Heart right ventricle (tissue), 16 donors: Measurements from ENCODE around the gene TGIF2. TPM values are rescaled to one million over a fixed set of nuclear protein-coding genes. Genes with fewer than 3 reads are reported as not detected.

Experiments
- ATAC-seq, 8 donors: fragments of 200-7000 bp; cut with Tn5 transposase; one replicate each; pipeline ENCODE4 v1.9.1; 2020; ENCODE audit warnings: mild to moderate bottlenecking in 8 of 8, moderate library complexity in 8 of 8, moderate number of reproducible peaks in 1 of 8
- DNase-seq, 2 donors: peaks; one replicate each; pipeline ENCODE4 v3.0.0-alpha.2; 2020
- H3K27ac ChIP-seq, 10 donors: fragments of 200-600 bp; sonication (generic) in 2 of 10; one replicate each; pipeline versions ENCODE4 v1.5.0 to v1.8.0; 2020 to 2022; ENCODE audit warnings: mild to moderate bottlenecking in 3 of 10
- H3K27me3 ChIP-seq, 7 donors: fragments of 200-600 bp; one replicate each; pipeline ENCODE4 v1.8.0; 2021 to 2022; ENCODE audit warnings: mild to moderate bottlenecking in 2 of 7
- H3K36me3 ChIP-seq, 9 donors: fragments of 200-600 bp; sonication (generic) in 1 of 9; one replicate each; pipeline versions ENCODE4 v1.5.0 to v1.8.0; 2020 to 2022; ENCODE audit warnings: mild to moderate bottlenecking in 2 of 9
- H3K4me1 ChIP-seq, 9 donors: fragments of 200-600 bp; sonication (generic) in 1 of 9; one replicate each; pipeline versions ENCODE4 v1.5.0 to v1.8.0; 2020 to 2022; ENCODE audit warnings: mild to moderate bottlenecking in 4 of 9
- H3K4me3 ChIP-seq, 10 donors: fragments of 200-600 bp; sonication (generic) in 2 of 10; one replicate each; pipeline versions ENCODE4 v1.5.0 to v1.8.0; 2020 to 2022; ENCODE audit warnings: mild to moderate bottlenecking in 7 of 10, moderate library complexity in 2 of 10
- H3K9me3 ChIP-seq, 11 donors: fragments of 200-600 bp in 10 of 11; sonication (generic) in 2 of 11; one replicate each; pipeline versions ENCODE4 v1.5.0 to v1.8.0; 2013 to 2022; ENCODE audit warnings: mild to moderate bottlenecking in 2 of 11, control low read depth in 1 of 11, moderate library complexity in 1 of 11
- CTCF ChIP-seq, 9 donors: fragments of 200-600 bp; sonication (generic) in 2 of 9; IDR thresholded peaks; one replicate each; pipeline versions ENCODE4 v1.5.0 to v1.8.0; 2021 to 2022; ENCODE audit warnings: antibody characterized with exemption in 9 of 9, mild to moderate bottlenecking in 5 of 9, moderate library complexity in 1 of 9
- WGBS, 2 donors: extraction: QIAGEN DNeasy Blood & Tissue Kit; methylation state at CpG; one replicate each; pipeline ENCODE4 v1.1.7; 2013; ENCODE audit warnings: inconsistent platforms in 1 of 2; 5-methylcytosine and 5-hydroxymethylcytosine counted together
- intact Hi-C, 10 donors: fragments of 100-400 bp; cut with DNase I; formaldehyde crosslinking; loops; one replicate each; pipeline versions ENCODE4 v1.11.1 to v1.14.2; 2022
- polyA plus RNA-seq, 2 donors: library from polyadenylated mRNA; stranded (reverse); fragments of 200-250 nt; gene quantifications; one replicate each; pipeline ENCODE4 v1.2.3, GENCODE V29; 2013
- total RNA-seq, 10 donors: library from RNA; stranded (reverse); fragmentation: NEBNext Ultra II Directional in 3 of 10; extraction: Animal tissue kit (Norgen Biotek cat#: 25700) in 3 of 10; gene quantifications; one replicate each; pipeline versions ENCODE4 v1.2.1 to v1.2.4, GENCODE V29; 2021 to 2023
- donor health status: Arrhythmogenic right ventricular cardiomyopathy.
- donor health status: ischemic (EF 13 %, LVEDD 7.1; RV severe dilation, severe dysfunction).
- donor health status: healthy with polysubstance abuse.
- donor health status: DM: no; HTN: yes; CAD: no.
- donor health status: DM: no; HTN: no; CAD: no.
- donor health status: ischemic (EF 25% LVEDD 6.9; RV normal size, moderate dysfunction).
- donor health status: ischemic (EF 25% LVEDD 5.7; RV mildly dilated, moderate dysfunction).
- donor health status: healthy.
- donor health status: DM: yes; HTN: yes; CAD: no.
- donor health status: Ischemic cardiomyopathy.
- donor health status: ischemic (EF 35%, LVEDD 5.7; RV mildly dilated, moderate dysfunction).
- donor health status: nonischemic (EF 11% LVEDD 7.7; RV severe dilation, severe dysfunction).
- donor health status: DM: yes; HTN: yes; CAD: no.
- donor health status: PGD.
- donor health status: ischemic (EF 29% LVEDD 5.4; RV normal size, mild dysfunction).
- donor health status: nonischemic (EF 23%, LVEDD 6.1; RV moderate dilation, normal function).

The TGIF2 gene
- total and polyA plus RNA-seq, 12 donors: 2.9 to 13.8 (median 6.8) TPM

GRCh38 chr20:36544134-36545018 lies 29.0 kb upstream of the TGIF2 start:
- WGBS, 2 donors: 47 to 62% methylated on average over 15 of the region's 15 CpGs

DNA sequence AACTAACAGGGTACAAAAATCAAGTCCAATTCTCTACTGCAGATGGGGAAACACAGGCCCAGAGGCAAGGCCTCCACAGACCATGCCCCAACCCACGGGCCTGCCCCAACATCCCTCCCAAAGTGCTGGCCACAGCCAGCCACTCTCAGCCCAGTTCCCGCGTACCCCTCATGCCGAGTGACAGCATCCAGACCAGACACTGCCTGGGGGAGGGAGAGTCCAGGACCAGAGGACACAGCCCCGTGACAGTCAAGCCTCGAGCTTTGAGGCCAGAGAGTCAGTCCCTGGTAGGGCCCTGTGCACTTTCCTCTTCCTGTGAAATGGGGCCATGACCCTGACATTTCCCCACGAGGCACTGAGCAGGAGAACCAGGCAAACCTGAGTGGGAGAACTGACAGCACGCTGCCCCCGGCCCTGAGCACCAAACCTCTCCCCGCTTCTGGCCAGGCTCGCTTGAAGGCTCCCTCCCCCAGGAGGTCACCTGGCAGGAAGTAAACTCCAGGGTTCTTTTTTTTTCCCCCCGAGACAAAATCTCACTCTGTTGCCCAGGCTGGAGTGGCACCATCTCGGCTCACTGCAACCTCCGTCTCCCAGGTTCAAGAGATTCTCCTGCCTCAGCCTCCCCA lies 27.2 kb upstream of the TGIF2 start:
- H3K36me3 ChIP-seq: peaks cover 0 to 53% (median 40%) of the 10 kb centered on the region in 9 donors
- H3K4me3 ChIP-seq: no peak overlapping the region
- no peak for TF ChIP-seq CTCF (IDR thresholded peaks at IDR 0.05)
- H3K27me3 ChIP-seq: no peaks in the 10 kb centered on the region
- intact Hi-C loops: loop anchor here in 1 of 10 donors (10.0 kb wide), 1 partner anchor 81 kb away; no protein-coding TSS in a partner anchor
- WGBS, 2 donors: 55 to 61% methylated on average over 14 of the region's 14 CpGs
- H3K4me1 ChIP-seq: peaks cover 10 to 91% (median 56%) of the 10 kb centered on the region in 9 donors
- peak overlapping the region in 5 of 10 donors; percentile 15 to 48 (median 23) for H3K27ac ChIP-seq
- DNase-seq (no peak), ATAC-seq (no peak)
- no peaks in the 10 kb centered on the region for H3K9me3 ChIP-seq

More at GRCh38 chr20:36544134-36545018, 29.0 kb upstream of the TGIF2 start:
- no peak for TF ChIP-seq CTCF (IDR thresholded peaks at IDR 0.05)
- Histone ChIP-seq H3K36me3 (peaks cover 0 to 48% (median 38%) of the 10 kb centered on the region in 9 donors), H3K4me1 (peaks cover 8 to 88% (median 53%) of the 10 kb centered on the region in 9 donors), H3K27me3 (no peaks in the 10 kb centered on the region), H3K27ac (peak overlapping the region; percentile 91 to 100 (median 98)), H3K4me3 (peak overlapping the region in 9 of 10 donors; percentile 75 to 99 (median 94)), H3K9me3 (no peaks in the 10 kb centered on the region)
- ATAC-seq: peak in 6 of 8 donors; percentile 7 to 25 (median 20)
- DNase-seq: peak; percentile 61 to 78
- intact Hi-C loops: loop anchor here in 6 of 10 donors (5.0 to 10.0 kb wide), 3 partner anchors 47 to 82 kb away; no protein-coding TSS in a partner anchor

DNA sequence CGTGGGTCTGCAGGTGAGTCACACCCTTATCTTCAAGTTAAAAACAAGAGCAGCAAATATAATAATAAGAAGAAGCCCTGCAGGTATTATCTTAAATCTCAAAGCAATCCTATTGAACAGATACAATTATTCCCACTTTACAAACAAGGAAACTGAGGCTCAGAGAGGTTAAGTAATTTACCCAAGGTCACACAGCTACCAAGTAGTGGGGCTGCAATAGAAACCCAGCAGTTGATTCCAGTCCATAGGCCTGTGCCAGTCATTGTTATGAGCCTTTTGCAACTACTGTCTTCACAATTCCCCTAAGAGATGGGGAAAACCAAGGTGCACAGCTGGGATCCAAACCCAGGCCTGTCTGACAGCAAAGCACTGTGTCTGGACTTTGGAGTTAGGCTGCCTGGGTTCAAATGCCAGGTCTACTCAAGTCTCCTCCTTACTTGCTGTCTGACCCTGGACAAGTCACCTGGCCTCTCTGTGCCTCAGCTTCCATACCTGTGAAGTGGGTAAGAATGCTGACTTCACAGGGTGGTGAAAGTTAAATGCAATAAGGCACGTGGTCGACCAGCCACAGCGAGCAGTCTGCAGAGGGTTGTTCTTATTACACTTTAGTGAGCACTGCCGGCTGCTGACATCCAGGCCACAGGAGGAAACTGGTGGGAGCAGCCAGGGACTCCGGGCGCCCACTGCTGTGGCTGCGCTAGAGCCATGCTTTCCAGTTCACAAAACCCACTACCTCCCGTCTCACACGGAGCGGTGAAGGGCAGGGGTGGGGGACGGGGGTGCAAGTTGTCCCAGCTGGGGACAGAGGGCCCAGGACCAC lies 26.0 kb upstream of the TGIF2 start:
- Histone ChIP-seq H3K4me3 (no peak overlapping the region), H3K9me3 (no peaks in the 10 kb centered on the region), H3K36me3 (peaks cover 0 to 53% (median 40%) of the 10 kb centered on the region in 9 donors), H3K4me1 (peaks cover 10 to 87% (median 46%) of the 10 kb centered on the region in 9 donors), H3K27me3 (no peaks in the 10 kb centered on the region), H3K27ac (no peak overlapping the region)
- no peak for TF ChIP-seq CTCF (IDR thresholded peaks at IDR 0.05)
- WGBS, 2 donors: 61 to 68% methylated on average over 12 of the region's 12 CpGs
- intact Hi-C loops: loop anchor here in 1 of 10 donors (10.0 kb wide), 1 partner anchor 83 kb away; no protein-coding TSS in a partner anchor
- no peak for ATAC-seq
- DNase-seq: no peak
